ENCODE measurements around the gene ARL1.
A peak's percentile ranks its signal among the peaks of the same experiment; 100 is the strongest.
"Not testable (repeated sequence)": the region's sequence is repeated elsewhere in the genome, so short reads cannot be mapped to it uniquely, and the experiment has no call there.

The ARL1 gene

GRCh38 chr12:101407436-101408345 is at the start of gene ARL1:
Gene ARL1, minus strand, starts transcription at chr12:101407772. Its CDS starts 127 bp downstream, at chr12:101407645.
- peak; percentile 32 to 73 (median 59) for DNase-seq

GRCh38 chr12:101455685-101456084 is 48.1 kb upstream of the ARL1 start:
- DNase-seq, result peak in 2 of 6 experiments; percentile 5 to 18

DNA sequence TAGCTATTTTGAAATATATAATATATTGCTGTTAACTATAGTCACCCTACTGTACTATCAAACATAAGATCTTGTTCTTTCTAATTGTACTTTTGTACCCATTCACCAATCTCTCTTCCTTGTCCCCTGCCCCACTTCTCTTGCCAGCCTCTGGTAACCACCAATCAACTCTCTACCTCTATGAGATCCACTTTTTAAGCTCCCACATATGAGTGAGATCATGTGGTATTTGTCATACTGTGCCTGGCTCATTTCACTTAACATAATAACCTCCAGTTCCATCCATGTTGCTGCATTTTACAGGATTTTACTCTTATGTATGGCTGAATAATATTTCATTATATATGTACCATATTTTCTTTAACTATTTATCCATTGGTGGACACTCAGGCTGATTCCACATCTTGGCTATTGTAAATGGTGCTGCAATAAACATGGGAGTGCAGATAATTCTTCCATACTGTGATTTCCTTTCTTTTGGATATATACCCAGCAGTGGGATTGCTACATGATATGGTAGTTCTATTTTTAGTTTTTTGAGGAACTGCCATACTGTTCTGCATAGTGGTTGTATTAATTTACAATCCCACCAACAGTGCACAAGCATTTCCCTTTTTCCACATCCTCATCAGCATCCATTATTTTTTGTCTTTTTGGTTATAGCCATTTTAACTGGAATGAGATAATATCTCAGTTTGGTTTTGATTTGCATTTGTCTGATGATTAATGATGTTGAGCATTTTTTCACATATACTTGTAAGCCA is 34.1 kb upstream of the ARL1 start:
- DNase-seq, result no peak

GRCh38 chr12:101439236-101439635 is 31.7 kb upstream of the ARL1 start:
- DNase-seq, result no peak

DNA sequence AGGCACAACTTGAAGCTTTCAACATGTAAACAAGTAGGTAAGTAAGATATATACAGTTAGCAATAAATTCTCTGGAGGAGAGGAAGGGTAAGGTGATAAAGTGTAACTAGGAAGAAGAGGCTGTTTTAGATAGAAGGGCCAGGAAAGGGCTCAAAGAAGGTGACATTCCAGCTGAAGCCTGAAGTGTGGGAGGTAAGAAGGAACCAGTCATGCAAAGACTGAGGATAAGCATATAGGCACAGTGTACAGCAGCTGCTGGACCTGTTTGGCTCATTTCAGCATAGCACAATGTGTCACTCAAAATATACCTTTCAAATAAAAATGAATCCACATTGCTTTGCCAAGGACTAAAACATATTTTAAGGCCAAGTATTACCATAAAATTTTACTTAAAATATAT is 28.6 kb upstream of the ARL1 start:
- no peak for DNase-seq

- DNase-seq, result no peak
Observed at GRCh38 chr12:101430456-101430855, 22.9 kb upstream of the ARL1 start.

GRCh38 chr12:101424620-101425019 is 17.0 kb upstream of the ARL1 start:
- no peak for DNase-seq

DNA sequence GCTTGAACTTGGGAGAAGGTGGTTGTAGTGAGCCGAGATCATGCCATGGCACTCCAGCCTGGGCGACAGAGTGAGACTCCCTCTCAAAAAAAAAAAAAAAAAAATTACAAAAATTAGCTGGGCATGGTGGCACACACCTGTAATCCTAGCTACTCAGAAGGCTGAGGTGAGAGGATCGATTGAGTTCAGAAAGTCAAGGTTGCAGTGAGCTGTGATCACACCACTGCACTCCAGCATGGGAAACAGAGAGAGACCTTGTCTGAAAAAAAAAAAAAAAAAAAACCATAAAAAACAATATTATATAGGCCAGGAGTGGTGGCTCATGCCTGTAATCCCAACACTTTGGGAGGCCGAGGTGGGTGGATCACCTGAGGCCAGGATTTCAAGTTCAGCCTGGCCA is 14.5 kb upstream of the ARL1 start:
- not testable (repeated sequence) for DNase-seq

GRCh38 chr12:101415228-101415627 is 7.7 kb upstream of the ARL1 start:
- no peak for DNase-seq

GRCh38 chr12:101414533-101415119 is 7.1 kb upstream of the ARL1 start:
- peak in 2 of 6 experiments; percentile 5 to 36 for DNase-seq

DNA sequence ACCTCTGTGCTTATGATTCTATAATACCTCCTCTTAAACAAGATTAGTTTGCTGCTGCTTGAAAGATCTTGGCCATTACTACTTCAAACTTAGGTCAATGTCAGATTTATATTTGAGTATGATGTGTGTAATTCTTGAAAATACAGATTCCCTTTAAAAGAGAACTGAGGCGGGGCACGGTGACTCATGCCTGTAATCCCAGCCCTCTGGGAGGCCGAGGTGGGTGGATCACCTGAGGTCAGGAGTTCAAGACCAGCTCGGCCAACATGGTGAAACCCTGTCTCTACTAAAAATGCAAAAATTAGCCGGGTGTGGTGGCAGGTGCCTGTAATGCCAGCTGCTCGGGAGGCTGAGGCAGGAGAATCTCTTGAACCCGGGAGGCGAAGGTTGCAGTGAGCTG is 2.6 kb upstream of the ARL1 start:
- not testable (repeated sequence) for DNase-seq

DNA sequence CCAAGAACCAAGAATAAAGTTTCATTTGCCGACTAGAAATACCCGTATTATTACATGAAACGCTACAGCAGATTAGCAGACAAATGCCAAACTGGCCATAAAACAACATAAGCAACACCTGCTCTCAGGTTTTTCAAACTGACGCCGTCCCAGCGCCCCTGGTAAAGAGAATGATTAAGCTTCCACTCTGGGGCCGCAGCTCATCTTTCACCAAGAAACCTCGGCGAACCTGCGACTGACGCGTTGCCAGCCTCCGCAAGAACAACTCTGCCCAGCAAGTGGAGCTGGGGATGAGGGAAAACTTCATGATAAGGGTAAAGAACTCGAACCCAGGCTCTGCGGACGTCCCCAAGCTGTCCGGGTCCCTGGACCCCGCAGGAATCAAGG is 530 bp downstream of the ARL1 start:
- DNase-seq, result peak in 3 of 6 experiments; percentile 30 to 43 (median 38)

- not testable (repeated sequence) for DNase-seq
Observed at GRCh38 chr12:101391181-101391580, 16.4 kb downstream of the ARL1 start.

DNA sequence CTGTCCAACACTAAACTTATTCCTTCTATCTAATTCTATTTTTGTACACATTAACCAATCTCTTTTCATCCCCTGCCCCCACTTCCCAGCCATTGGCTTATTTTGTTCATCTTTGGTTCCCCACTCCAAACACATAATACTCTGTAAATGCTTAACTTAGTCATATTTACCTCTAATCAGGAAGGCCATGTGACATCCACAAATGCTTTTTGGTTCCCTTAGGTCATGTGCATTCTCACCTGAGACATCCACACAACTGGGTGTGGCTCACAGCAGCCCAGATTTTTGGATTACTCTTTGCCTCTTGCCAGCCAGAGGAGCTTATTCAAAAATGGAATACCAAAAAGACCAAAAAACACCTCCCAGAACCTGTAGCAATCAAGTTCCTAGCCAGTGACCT is 28.4 kb downstream of the ARL1 start:
- DNase-seq, result no peak

DNA sequence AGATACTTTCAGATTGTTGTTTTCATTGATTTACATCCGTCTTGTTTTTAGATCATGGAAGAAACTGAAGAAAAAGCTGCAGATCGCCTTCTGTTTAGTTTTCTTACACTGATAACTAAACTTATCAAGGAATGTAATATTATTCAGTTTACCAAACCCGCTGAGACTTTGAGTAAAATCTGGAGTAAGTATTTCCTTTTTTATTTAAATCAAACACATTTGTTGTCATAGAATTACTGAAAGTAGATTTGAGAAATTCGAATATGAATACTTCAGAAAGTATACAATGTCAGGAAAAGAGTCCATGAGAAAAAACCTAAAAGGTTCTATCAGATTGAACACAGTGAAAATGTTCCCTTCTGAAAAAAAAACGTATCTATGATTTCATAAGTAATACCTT is 32.0 kb downstream of the ARL1 start:
- DNase-seq, result no peak

- no peak for DNase-seq
Observed at GRCh38 chr12:101372431-101372830, 35.1 kb downstream of the ARL1 start.

- DNase-seq, result no peak
Observed at GRCh38 chr12:101368016-101368415, 39.6 kb downstream of the ARL1 start.

GRCh38 chr12:101361455-101361854 is 46.1 kb downstream of the ARL1 start:
- no peak for DNase-seq

DNA sequence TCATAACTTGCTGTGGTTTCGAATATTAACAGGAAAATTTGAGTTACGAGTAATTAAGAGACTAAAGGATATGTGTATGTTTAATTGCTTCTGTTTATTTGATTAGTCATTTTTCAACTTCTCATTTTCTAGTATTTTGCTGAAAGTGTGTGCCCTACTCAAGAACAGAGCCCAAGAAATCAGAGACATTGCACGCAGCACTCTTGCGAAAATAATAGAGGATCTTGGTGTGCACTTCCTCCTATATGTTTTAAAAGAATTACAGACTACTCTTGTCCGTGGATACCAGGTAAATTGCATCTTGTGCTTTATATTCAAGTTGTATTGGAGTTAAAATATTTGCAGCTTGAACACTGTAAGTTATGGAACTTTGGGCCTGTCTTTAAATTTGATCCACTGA is 50.8 kb downstream of the ARL1 start:
- no peak for DNase-seq

DNA sequence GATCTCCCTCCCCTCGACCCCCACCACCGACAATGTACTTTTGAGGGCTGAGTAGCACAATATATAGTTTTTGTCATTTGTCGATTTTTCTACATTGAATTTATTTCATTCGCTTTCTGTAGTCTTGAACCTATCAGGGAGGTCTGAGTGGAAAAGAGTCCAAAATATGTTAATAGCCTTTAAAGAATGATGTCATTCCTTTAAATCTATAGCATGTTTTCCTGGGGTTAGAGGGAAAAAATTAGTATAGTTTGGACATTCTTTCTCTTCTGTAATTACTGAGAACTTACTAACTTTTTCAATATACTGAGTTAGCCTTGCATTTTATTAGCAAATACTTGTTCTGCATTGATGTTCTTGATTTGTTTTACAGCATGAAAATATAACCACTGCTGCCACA is 55.9 kb downstream of the ARL1 start:
- DNase-seq, result no peak

GRCh38 chr12:101343893-101344292 is 63.7 kb downstream of the ARL1 start:
- no peak for DNase-seq

Data from stimulated activated naive CD4-positive, alpha-beta T cell (primary cell).